H9 (cell line): ENCODE measurements around the gene VWF. TPM values are rescaled to one million over a fixed set of nuclear protein-coding genes. Genes with fewer than 3 reads are reported as not detected.

ENCODE experiments used
- DNase-seq: peaks from one replicate; pipeline ENCODE4 v3.0.0-alpha.2; 2017
- H2AFZ ChIP-seq: one replicate; pipeline ENCODE4 v1.6.1; 2013; ENCODE audit warnings: mild to moderate bottlenecking, low read length, control low read depth, moderate library complexity
- H2AK5ac ChIP-seq: 2 replicates; pipeline ENCODE4 v1.6.1; 2013; ENCODE audit warnings: low read length, control low read depth, mixed read lengths; ENCODE audit not compliant: insufficient read length
- H2BK120ac ChIP-seq: one replicate; pipeline ENCODE4 v1.6.1; 2013; ENCODE audit warnings: low read depth, mild to moderate bottlenecking, low read length, control low read depth, inconsistent platforms; ENCODE audit not compliant: poor library complexity, severe bottlenecking
- H2BK12ac ChIP-seq: 2 replicates; pipeline ENCODE4 v1.6.1; 2013; ENCODE audit warnings: low read length, control low read depth, mixed read lengths, low read depth; ENCODE audit not compliant: insufficient read length
- H2BK15ac ChIP-seq: 2 replicates; pipeline ENCODE4 v1.6.1; 2013; ENCODE audit warnings: low read depth, low read length, control low read depth
- H2BK20ac ChIP-seq: one replicate; pipeline ENCODE4 v1.6.1; 2013; ENCODE audit warnings: low read depth, mild to moderate bottlenecking, low read length, control low read depth, inconsistent platforms; ENCODE audit not compliant: poor library complexity, severe bottlenecking
- H2BK5ac ChIP-seq: 2 replicates; pipeline ENCODE4 v1.6.1; 2013; ENCODE audit warnings: low read length, control low read depth, mixed read lengths; ENCODE audit not compliant: insufficient read length
- H3K14ac ChIP-seq: 2 replicates; pipeline ENCODE4 v1.6.1; 2013; ENCODE audit warnings: low read length, control low read depth; ENCODE audit not compliant: insufficient read depth
- H3K18ac ChIP-seq: 2 replicates; pipeline ENCODE4 v1.6.1; 2013; ENCODE audit warnings: low read depth, mild to moderate bottlenecking, mixed read lengths, low read length, control low read depth; ENCODE audit not compliant: insufficient read length
- H3K23ac ChIP-seq: 2 replicates; pipeline ENCODE4 v1.6.1; 2013; ENCODE audit warnings: low read length, control low read depth, mixed read lengths, low read depth; ENCODE audit not compliant: insufficient read length
- H3K23me2 ChIP-seq: 2 replicates; pipeline ENCODE4 v1.6.1; 2013; ENCODE audit warnings: low read depth, mild to moderate bottlenecking, mixed read lengths, low read length, control low read depth; ENCODE audit not compliant: insufficient read length, poor library complexity, severe bottlenecking
- H3K27ac ChIP-seq: 2 replicates; pipeline ENCODE4 v1.5.1; 2013; ENCODE audit warnings: low read length, control low read depth, mixed read lengths, low read depth; ENCODE audit not compliant: insufficient read length
- H3K27me3 ChIP-seq: 2 replicates; pipeline ENCODE4 v1.6.1; 2013; ENCODE audit warnings: low read length, control low read depth, inconsistent platforms; ENCODE audit not compliant: insufficient read depth
- H3K4ac ChIP-seq: 2 replicates; pipeline ENCODE4 v1.6.1; 2013; ENCODE audit warnings: low read depth, mild to moderate bottlenecking, control low read depth, inconsistent platforms, low read length, moderate library complexity
- H3K4me1 ChIP-seq: 2 replicates; pipeline ENCODE4 v1.6.1; 2013; ENCODE audit warnings: low read length, control low read depth, inconsistent platforms; ENCODE audit not compliant: insufficient read depth
- H3K4me2 ChIP-seq: 2 replicates; pipeline ENCODE4 v1.6.1; 2013; ENCODE audit warnings: low read length, control low read depth, mixed read lengths; ENCODE audit not compliant: insufficient read length, insufficient read depth
- H3K56ac ChIP-seq: 2 replicates; pipeline ENCODE4 v1.6.1; 2013; ENCODE audit warnings: low read depth, mild to moderate bottlenecking, mixed read lengths, low read length, control low read depth; ENCODE audit not compliant: insufficient read length
- H3K79me1 ChIP-seq: 2 replicates; pipeline ENCODE4 v1.6.1; 2013; ENCODE audit warnings: low read depth, mild to moderate bottlenecking, moderate library complexity, low read length, control low read depth, inconsistent platforms; ENCODE audit not compliant: insufficient read depth, poor library complexity, severe bottlenecking
- H3K79me2 ChIP-seq: 2 replicates; pipeline ENCODE4 v1.6.1; 2013; ENCODE audit warnings: low read length, control low read depth, inconsistent platforms; ENCODE audit not compliant: insufficient read depth
- H3K9ac ChIP-seq: 2 replicates; pipeline ENCODE4 v1.6.1; 2013; ENCODE audit warnings: low read length, control low read depth, mixed read lengths; ENCODE audit not compliant: insufficient read length; ENCODE audit errors: extremely low read depth
- H3K9me3 ChIP-seq: one replicate; pipeline ENCODE4 v1.6.1; 2013; ENCODE audit warnings: low read depth, low read length, inconsistent platforms; ENCODE audit not compliant: control insufficient read depth
- H3T11ph ChIP-seq: one replicate; pipeline ENCODE4 v1.6.1; 2013; ENCODE audit warnings: mild to moderate bottlenecking, low read length, control low read depth, inconsistent platforms
- H4K20me1 ChIP-seq: one replicate; pipeline ENCODE4 v1.6.1; 2013; ENCODE audit not compliant: control insufficient read depth, insufficient read length, insufficient read depth
- H4K5ac ChIP-seq: 2 replicates; pipeline ENCODE4 v1.6.1; 2013; ENCODE audit warnings: low read depth, mild to moderate bottlenecking, mixed read lengths, low read length, control low read depth; ENCODE audit not compliant: insufficient read length
- H4K8ac ChIP-seq: replicated peaks from 2 replicates; pipeline ENCODE4 v1.6.1; 2013; ENCODE audit warnings: low read length, control low read depth, mixed read lengths, low read depth; ENCODE audit not compliant: insufficient read length
- H4K91ac ChIP-seq: 2 replicates; pipeline ENCODE4 v1.6.1; 2013; ENCODE audit warnings: low read depth, mild to moderate bottlenecking, moderate library complexity, mixed read lengths, low read length, control low read depth; ENCODE audit not compliant: insufficient read length
- H3K27ac Mint-ChIP-seq, 3 experiments: 2 replicates in 2 of 3; 3 replicates in 1 of 3; pipeline ENCODE4 v1.8.0; 2020 to 2021; ENCODE audit warnings: mixed read lengths in 3 of 3, mild to moderate bottlenecking in 1 of 3, moderate library complexity in 1 of 3
- H3K27me3 Mint-ChIP-seq: 2 replicates; pipeline ENCODE4 v1.8.0; 2021; ENCODE audit warnings: low read depth, mild to moderate bottlenecking, moderate library complexity, mixed read lengths
- H3K36me3 Mint-ChIP-seq, 3 experiments: 2 replicates in 2 of 3; 3 replicates in 1 of 3; pipeline ENCODE4 v1.8.0; 2020 to 2021; ENCODE audit warnings: low read depth in 3 of 3, mixed read lengths in 3 of 3; ENCODE audit not compliant: insufficient read depth in 1 of 3
- H3K4me1 Mint-ChIP-seq, 2 experiments: 2 replicates each; pipeline ENCODE4 v1.8.0; 2020; ENCODE audit warnings: mixed read lengths in 2 of 2
- H3K4me3 Mint-ChIP-seq, 2 experiments: 2 replicates in 1 of 2; 3 replicates in 1 of 2; pipeline ENCODE4 v1.8.0; 2020 to 2021; ENCODE audit warnings: mild to moderate bottlenecking in 2 of 2, mixed read lengths in 2 of 2, moderate library complexity in 1 of 2
- H3K9me3 Mint-ChIP-seq, 2 experiments: 2 replicates in 1 of 2; 3 replicates in 1 of 2; pipeline ENCODE4 v1.8.0; 2020; ENCODE audit warnings: mild to moderate bottlenecking in 2 of 2, mixed read lengths in 2 of 2, moderate library complexity in 1 of 2
- WGBS: extraction: QIAGEN DNeasy Blood & Tissue Kit; methylation state at CpG from one replicate; pipeline ENCODE4 v1.1.7; 2013; ENCODE audit warnings: missing lambda C conversion rate, low lambda C conversion rate, mixed read lengths; ENCODE audit not compliant: insufficient read length; ENCODE audit errors: extremely low coverage; 5-methylcytosine and 5-hydroxymethylcytosine counted together
- total RNA-seq: library from RNA; stranded (reverse); gene quantifications from 2 replicates; pipeline ENCODE4 v1.2.1, GENCODE V29; 2021
- TF ChIP-seq, protein P1 (sequence below): fragments of 200-600 bp; sonication (generic); conservative IDR thresholded peaks from 3 replicates; pipeline ENCODE4 v1.8.0; 2021; ENCODE audit warnings: antibody characterized with exemption, mild to moderate bottlenecking

VWF gene
- total RNA-seq, 1 experiment from 2014 or later, result 0.17 TPM

DNA sequence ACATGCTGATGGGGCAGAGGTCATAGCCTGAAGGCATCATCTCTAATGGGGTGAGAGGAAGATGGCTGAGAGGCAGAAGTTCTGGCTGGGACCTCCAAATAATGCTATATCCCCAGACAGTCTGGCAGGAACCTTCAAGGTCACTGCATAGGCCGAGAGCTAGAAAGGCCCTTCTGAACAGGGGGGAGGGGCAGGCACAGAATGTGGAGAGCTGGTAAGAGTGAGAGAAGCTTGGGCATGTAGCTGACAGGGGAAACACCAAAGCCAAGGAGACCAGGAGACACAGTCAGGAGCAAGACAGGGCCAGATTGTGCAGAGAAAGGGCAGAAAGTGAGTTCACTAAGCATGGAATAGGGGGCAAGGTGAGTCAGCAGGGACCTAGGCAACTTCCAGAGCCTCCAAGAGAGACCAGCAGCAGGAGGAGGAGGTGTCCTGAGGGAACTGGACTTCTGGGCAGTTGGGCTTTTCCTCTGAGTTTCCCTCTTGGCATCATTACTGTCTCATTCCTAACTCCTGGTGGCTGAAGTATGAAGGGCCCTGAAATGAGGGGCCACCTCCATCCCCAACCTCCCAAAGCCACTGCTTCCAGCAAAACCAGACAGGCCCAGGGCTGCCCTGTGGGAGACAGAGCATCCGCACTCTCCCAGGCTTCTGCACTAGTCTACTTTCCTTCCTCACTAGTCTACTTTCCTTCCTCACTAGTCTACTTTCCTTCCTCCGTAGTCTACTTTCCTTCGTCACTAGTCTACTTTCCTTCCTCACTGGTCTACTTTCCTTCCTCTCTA lies 196.5 kb downstream of the VWF start:
- Histone ChIP-seq H4K5ac (no peak overlapping the region), H3K79me1 (no peaks in the 10 kb centered on the region), H2BK20ac (no peak overlapping the region), H3K79me2 (no peaks in the 10 kb centered on the region), H3K23me2 (no peaks in the 10 kb centered on the region), H2BK5ac (no peak overlapping the region), H3T11ph (no peak overlapping the region), H2AK5ac (no peak overlapping the region), H3K14ac (no peak overlapping the region), H2BK15ac (no peak overlapping the region), H3K4me1 (no peaks in the 10 kb centered on the region), H3K23ac (no peak overlapping the region), H2AFZ (no peak overlapping the region), H4K91ac (no peak overlapping the region), H4K8ac (no peak overlapping the region), H3K9me3 (no peaks in the 10 kb centered on the region), H2BK12ac (no peak overlapping the region), H4K20me1 (no peaks in the 10 kb centered on the region), H3K27me3 (no peaks in the 10 kb centered on the region), H3K9ac (no peak overlapping the region), H3K18ac (no peak overlapping the region), H3K56ac (no peak overlapping the region), H2BK120ac (no peak overlapping the region), H3K4ac (no peak overlapping the region), H3K27ac (no peak overlapping the region), H3K4me2 (no peak overlapping the region)
- TF ChIP-seq, protein P1, sequence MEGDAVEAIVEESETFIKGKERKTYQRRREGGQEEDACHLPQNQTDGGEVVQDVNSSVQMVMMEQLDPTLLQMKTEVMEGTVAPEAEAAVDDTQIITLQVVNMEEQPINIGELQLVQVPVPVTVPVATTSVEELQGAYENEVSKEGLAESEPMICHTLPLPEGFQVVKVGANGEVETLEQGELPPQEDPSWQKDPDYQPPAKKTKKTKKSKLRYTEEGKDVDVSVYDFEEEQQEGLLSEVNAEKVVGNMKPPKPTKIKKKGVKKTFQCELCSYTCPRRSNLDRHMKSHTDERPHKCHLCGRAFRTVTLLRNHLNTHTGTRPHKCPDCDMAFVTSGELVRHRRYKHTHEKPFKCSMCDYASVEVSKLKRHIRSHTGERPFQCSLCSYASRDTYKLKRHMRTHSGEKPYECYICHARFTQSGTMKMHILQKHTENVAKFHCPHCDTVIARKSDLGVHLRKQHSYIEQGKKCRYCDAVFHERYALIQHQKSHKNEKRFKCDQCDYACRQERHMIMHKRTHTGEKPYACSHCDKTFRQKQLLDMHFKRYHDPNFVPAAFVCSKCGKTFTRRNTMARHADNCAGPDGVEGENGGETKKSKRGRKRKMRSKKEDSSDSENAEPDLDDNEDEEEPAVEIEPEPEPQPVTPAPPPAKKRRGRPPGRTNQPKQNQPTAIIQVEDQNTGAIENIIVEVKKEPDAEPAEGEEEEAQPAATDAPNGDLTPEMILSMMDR, result no peak
- H3K9me3 Mint-ChIP-seq, result no peaks in the 10 kb centered on the region; a peak in 1 of 5 replicates
- H3K27ac Mint-ChIP-seq, result no peak overlapping the region; a peak in 2 of 7 replicates
- peaks cover 11 to 13% of the 10 kb centered on the region in 2 experiments for H3K4me1 Mint-ChIP-seq
- no peaks in the 10 kb centered on the region for H3K36me3 Mint-ChIP-seq
- H3K4me3 Mint-ChIP-seq, result no peak overlapping the region
- no CpG with 5 or more reads among the region's 4 CpGs for WGBS
- H3K27me3 Mint-ChIP-seq, result peaks cover 6% of the 10 kb centered on the region
- DNase-seq, result peak; percentile 20
